CD4-positive, alpha-beta T cell (primary cell): Measurements from ENCODE around the gene SLC12A3. TPM values are rescaled to one million over a fixed set of nuclear protein-coding genes. Genes with fewer than 3 reads are reported as not detected.

Experiments
- ATAC-seq: fragments of 200-7000 bp; cut with Tn5 transposase; one replicate; pipeline ENCODE4 v1.10.0; 2022; ENCODE audit warnings: mild to moderate bottlenecking; ENCODE audit not compliant: poor library complexity
- CTCF ChIA-PET: fragments of 350-600 bp; sonication (Branson Sonifier 250); formaldehyde crosslinking; loops from one replicate; lab custom pipeline; 2021; ENCODE audit warnings: antibody characterized with exemption, inconsistent platforms; lab: Charles Lee
- POLR2A ChIA-PET: fragments of 350-600 bp; sonication (Branson Sonifier 250); formaldehyde crosslinking; loops from one replicate; lab custom pipeline; 2021; ENCODE audit warnings: antibody characterized with exemption, inconsistent platforms; lab: Charles Lee
- DNase-seq, 14 experiments: peaks; one replicate each; pipeline ENCODE4 v3.0.0-alpha.2; 2013 to 2020; ENCODE audit warnings: mixed read lengths in 2 of 14
- H3K27ac ChIP-seq, 2 donors: one replicate each; pipeline versions ENCODE4 v1.5.1 to v1.7.0; 2013; ENCODE audit warnings: low read length in 2 of 2, low read depth in 1 of 2, mild to moderate bottlenecking in 1 of 2
- H3K27me3 ChIP-seq, 2 experiments: 1 replicate in 1 of 2; 2 replicates in 1 of 2; pipeline versions ENCODE4 v1.6.1 to v1.7.0; 2013; ENCODE audit warnings: low read length in 2 of 2, control low read depth in 1 of 2, mild to moderate bottlenecking in 1 of 2, moderate library complexity in 1 of 2; ENCODE audit not compliant: insufficient read depth in 2 of 2, control insufficient read depth in 1 of 2
- H3K36me3 ChIP-seq: one replicate; pipeline ENCODE4 v1.6.1; 2013; ENCODE audit warnings: low read length, control low read depth; ENCODE audit not compliant: insufficient read depth
- H3K4me1 ChIP-seq: one replicate; pipeline ENCODE4 v1.6.1; 2013; ENCODE audit warnings: low read length, control low read depth; ENCODE audit not compliant: insufficient read depth
- H3K4me3 ChIP-seq: one replicate; pipeline ENCODE4 v1.5.1; 2013; ENCODE audit warnings: mild to moderate bottlenecking, low read length, moderate library complexity
- H3K9me3 ChIP-seq, 2 experiments: 1 replicate in 1 of 2; 2 replicates in 1 of 2; pipeline versions ENCODE4 v1.6.1 to v1.7.0; 2013; ENCODE audit warnings: low read length in 2 of 2, mild to moderate bottlenecking in 2 of 2, control low read depth in 1 of 2, moderate library complexity in 1 of 2; ENCODE audit not compliant: control insufficient read depth in 1 of 2, insufficient read depth in 1 of 2
- H3K27ac Mint-ChIP-seq: one replicate; pipeline ENCODE4 v1.8.0; 2020; ENCODE audit warnings: mixed read lengths
- H3K27me3 Mint-ChIP-seq: one replicate; pipeline ENCODE4 v1.8.0; 2021; ENCODE audit warnings: mixed read lengths
- H3K36me3 Mint-ChIP-seq: one replicate; pipeline ENCODE4 v1.8.0; 2021; ENCODE audit warnings: low read depth, mixed read lengths
- H3K4me1 Mint-ChIP-seq: one replicate; pipeline ENCODE4 v1.8.0; 2021; ENCODE audit warnings: low read depth, mixed read lengths
- H3K4me3 Mint-ChIP-seq: one replicate; pipeline ENCODE4 v1.8.0; 2020; ENCODE audit warnings: mild to moderate bottlenecking, mixed read lengths
- H3K9me3 Mint-ChIP-seq: one replicate; pipeline ENCODE4 v1.8.0; 2020; ENCODE audit warnings: mixed read lengths
- intact Hi-C, 2 experiments: fragments of 100-400 bp; cut with DNase I in 1 of 2; cut with micrococcal nuclease in 1 of 2; formaldehyde crosslinking; loops; one replicate each; pipeline versions ENCODE4 v1.15.1 to v1.9.0; 2023 to 2025; cut with DNase I, micrococcal nuclease
- total RNA-seq, 174 experiments: library from RNA in 2 of 174; stranded (reverse) in 2 of 174; gene quantifications; one replicate each; pipeline ENCODE4 v1.2.3 and lab custom pipeline; 2021 to 2026
- TF ChIP-seq, protein P1 (sequence below): fragments of 200-600 bp; IDR thresholded peaks from one replicate; pipeline ENCODE4 v1.8.0; 2022; ENCODE audit warnings: antibody characterized with exemption, mild to moderate bottlenecking

The SLC12A3 gene
- total RNA-seq, 2 experiments from 2014 or later = not detected

DNA sequence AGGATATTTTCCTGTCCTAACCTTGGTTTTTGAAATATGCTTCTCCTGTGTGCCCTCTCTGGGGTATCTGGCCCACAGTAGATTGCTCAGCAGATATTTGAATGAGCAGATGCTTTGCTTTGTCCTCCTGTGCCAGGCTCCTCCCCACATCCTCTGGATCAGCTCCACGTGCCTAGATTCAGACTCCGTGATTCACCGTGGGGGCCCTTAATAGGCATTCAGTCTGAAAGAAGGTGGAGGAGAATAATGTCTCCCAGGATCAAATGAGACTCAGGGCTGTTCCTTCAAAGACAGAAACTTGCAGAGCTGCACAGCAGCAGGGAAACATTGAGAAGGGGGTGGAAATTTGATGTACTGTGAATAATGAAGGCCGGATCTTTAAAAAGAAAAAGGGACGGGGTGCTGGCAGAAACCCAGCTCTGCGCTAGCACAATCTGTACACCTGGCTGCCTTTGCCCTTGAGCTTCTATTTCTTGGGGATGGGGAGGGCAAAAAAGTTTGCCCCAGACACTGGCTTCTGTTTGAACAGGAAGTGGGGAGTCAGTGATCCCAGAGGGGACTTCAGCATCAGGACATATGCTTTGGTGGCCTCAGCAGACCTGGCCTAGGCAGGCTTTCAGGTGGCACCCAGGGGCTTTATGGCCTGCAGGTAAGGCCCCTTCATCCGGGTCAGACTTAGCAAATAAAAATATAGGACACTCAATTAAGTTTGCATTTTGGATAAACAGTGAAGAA, 15.9 kb upstream of the SLC12A3 start:
- H3K27me3 Mint-ChIP-seq = no peaks in the 10 kb centered on the region
- peaks cover 10% of the 10 kb centered on the region for H3K36me3 Mint-ChIP-seq
- peaks cover 18% of the 10 kb centered on the region for H3K4me1 ChIP-seq
- DNase-seq (no peak), ATAC-seq (no peak)
- H3K4me3 Mint-ChIP-seq = no peak overlapping the region
- intact Hi-C loops = loop anchor here in 1 of 2 experiments (10.0 kb wide), 1 partner anchor 226 kb away; no protein-coding TSS in a partner anchor
- no peak overlapping the region for H3K4me3 ChIP-seq
- TF ChIP-seq, protein P1, sequence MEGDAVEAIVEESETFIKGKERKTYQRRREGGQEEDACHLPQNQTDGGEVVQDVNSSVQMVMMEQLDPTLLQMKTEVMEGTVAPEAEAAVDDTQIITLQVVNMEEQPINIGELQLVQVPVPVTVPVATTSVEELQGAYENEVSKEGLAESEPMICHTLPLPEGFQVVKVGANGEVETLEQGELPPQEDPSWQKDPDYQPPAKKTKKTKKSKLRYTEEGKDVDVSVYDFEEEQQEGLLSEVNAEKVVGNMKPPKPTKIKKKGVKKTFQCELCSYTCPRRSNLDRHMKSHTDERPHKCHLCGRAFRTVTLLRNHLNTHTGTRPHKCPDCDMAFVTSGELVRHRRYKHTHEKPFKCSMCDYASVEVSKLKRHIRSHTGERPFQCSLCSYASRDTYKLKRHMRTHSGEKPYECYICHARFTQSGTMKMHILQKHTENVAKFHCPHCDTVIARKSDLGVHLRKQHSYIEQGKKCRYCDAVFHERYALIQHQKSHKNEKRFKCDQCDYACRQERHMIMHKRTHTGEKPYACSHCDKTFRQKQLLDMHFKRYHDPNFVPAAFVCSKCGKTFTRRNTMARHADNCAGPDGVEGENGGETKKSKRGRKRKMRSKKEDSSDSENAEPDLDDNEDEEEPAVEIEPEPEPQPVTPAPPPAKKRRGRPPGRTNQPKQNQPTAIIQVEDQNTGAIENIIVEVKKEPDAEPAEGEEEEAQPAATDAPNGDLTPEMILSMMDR = no peak
- H3K27ac ChIP-seq = no peak overlapping the region
- H3K9me3 Mint-ChIP-seq = no peaks in the 10 kb centered on the region
- H3K9me3 ChIP-seq = peaks cover 0 to 3% of the 10 kb centered on the region in 2 experiments
- CTCF ChIA-PET = no interaction called here
- peaks cover under 1% of the 10 kb centered on the region for H3K36me3 ChIP-seq
- peaks cover 15% of the 10 kb centered on the region for H3K4me1 Mint-ChIP-seq
- H3K27ac Mint-ChIP-seq = peak overlapping the region; percentile 87
- H3K27me3 ChIP-seq = no peaks in the 10 kb centered on the region
- POLR2A ChIA-PET = no interaction called here

DNA sequence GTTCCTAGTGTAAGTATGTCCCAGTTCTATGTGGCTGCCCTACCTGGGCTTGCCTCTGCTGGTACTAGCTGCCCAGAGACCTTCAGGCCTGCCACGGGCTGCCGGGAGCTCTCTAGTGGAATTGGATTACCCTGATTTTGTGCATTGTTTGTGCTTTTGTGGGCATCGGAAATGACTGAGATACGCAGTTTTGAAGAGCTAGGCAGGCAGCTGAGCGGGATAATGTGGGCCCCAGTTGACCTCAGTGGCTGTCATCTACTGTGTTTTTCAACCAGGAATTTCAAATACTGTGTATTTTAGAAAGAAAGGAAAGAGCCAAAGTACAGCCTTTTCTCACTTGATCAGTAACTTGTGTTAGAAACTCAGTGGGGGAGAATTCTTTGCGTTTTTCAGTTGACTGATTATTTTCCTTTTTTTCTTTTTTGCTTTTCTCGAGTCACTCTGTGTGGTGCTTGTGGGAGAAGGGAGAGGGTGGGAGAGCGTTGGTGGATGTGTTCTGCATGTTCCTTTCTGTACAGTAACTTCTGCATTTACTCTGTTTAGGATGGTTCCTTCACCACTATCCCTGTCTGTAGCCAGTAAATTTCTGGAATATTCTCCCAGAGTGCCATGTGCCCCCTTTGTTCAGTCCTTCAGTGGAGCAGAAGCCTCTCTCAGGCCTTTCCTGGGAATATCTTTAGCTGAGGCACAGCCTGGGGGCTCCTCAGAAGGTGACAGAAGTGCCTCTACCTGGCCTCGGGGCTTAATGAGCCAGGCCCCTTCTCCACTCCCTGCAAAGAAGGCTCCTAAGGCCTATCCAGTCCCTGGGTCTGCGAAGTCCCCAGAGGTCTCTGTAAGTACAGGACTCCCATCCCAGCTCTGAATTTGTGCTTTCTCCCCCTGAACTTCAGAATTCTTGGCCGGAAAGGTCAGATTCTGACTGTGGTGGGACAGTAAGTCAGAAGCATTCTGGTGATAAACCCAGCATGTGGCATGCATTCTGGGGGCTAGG, 15.0 kb upstream of the SLC12A3 start:
- DNase-seq (no peak), ATAC-seq (no peak)
- Mint-ChIP-seq H3K36me3 (peaks cover 4% of the 10 kb centered on the region), H3K4me1 (peaks cover 15% of the 10 kb centered on the region), H3K27ac (no peak overlapping the region), H3K4me3 (no peak overlapping the region), H3K9me3 (no peaks in the 10 kb centered on the region), H3K27me3 (no peaks in the 10 kb centered on the region)
- ChIA-PET POLR2A (no interaction called here), CTCF (no interaction called here)
- no peaks in the 10 kb centered on the region for H3K27me3 ChIP-seq
- peaks cover 18% of the 10 kb centered on the region for H3K4me1 ChIP-seq
- H3K9me3 ChIP-seq = peaks cover 0 to 3% of the 10 kb centered on the region in 2 experiments
- intact Hi-C loops = loop anchor here in 1 of 2 experiments (10.0 kb wide), 1 partner anchor 225 kb away; no protein-coding TSS in a partner anchor
- TF ChIP-seq, protein P1 = no peak
- no peak overlapping the region for H3K4me3 ChIP-seq
- H3K36me3 ChIP-seq = no peaks in the 10 kb centered on the region
- no peak overlapping the region for H3K27ac ChIP-seq

DNA sequence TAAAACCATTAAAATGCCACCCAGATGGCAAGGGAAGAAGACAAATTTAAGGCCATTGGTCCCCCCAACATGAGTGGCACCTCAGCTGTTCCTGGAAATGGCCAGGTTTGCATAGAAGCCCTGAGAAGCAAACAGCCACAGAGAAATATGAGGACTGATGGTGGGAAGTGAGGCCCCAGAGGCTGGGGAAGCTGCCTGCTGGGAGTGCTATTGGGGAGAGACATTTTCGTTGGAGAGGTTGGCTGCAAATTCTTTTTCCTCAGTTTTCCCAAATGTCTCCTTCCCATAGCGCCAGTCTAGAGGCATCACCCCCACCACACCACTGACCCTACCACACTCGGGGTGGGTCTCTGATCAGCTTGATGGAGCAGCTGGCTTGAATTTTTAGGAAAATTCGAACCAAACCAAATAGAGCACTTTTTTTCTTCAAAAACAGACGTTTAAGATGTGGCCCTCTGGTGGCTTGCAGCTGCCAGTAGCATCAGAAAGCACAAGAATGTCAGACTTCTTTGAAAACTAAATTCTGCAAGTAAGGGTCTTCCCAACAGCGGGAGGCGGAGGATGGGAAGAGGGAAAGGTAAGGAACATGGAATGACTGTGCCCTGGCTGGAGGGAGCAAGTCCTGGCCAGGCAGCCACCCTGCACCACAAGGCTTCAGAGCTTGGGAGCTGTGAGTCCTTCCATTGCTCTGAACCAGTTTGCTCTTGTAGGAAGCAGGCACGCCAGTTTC, 13.2 kb upstream of the SLC12A3 start:
- POLR2A ChIA-PET = no interaction called here

More for the DNA sequence above, 13.2 kb upstream of the SLC12A3 start:
- H3K36me3 Mint-ChIP-seq = no peaks in the 10 kb centered on the region
- H3K4me1 Mint-ChIP-seq = peaks cover 13% of the 10 kb centered on the region
- Histone ChIP-seq H3K9me3 (peaks cover 0 to 3% of the 10 kb centered on the region in 2 experiments), H3K36me3 (no peaks in the 10 kb centered on the region), H3K4me1 (peaks cover 17% of the 10 kb centered on the region), H3K27me3 (no peaks in the 10 kb centered on the region), H3K27ac (no peak overlapping the region), H3K4me3 (no peak overlapping the region)
- ATAC-seq (no peak), DNase-seq (no peak)
- intact Hi-C loops = no loop called here
- H3K9me3 Mint-ChIP-seq = no peaks in the 10 kb centered on the region
- no peaks in the 10 kb centered on the region for H3K27me3 Mint-ChIP-seq
- no peak overlapping the region for H3K4me3 Mint-ChIP-seq
- TF ChIP-seq, protein P1 = no peak
- no peak overlapping the region for H3K27ac Mint-ChIP-seq
- CTCF ChIA-PET = no interaction called here
